ENCODE measurements around the gene PDGFRA.

DNA sequence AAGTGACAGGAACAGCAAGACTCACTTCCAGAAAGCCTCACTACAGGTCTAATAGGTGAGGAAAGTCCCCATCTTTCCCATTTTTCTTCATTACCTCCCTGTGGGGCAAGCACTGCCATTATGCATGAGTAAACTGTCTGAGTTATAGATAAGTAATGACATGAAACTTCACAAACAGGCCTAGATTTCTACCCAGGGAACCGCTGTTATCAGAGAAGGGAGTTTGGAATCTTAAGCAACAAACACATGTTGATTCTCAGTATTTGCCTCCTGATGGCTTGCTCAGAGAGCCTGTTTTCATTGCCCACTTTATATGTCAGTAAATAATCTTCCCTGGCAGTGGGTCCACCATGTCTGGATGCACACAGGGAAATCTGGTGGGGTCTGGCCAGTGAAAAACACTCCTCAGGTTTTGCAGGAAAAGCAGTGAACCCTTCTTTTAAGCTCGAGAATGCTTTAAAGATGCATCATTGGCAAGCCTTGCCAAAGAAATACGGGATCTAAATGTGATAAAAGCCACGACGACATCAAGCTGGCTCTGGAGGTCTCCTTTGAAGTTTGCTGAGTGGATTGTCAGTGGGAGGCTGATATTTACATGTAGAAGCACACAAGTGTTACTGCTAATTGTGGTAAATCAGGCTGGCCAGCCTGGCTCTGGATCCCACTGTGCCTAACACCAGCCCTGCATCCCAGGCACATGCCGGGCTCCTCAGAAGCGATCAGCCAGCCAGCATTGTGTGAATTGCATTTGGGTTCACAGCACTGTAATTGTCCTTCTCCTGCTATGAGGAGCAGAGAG lies 25.2 kb downstream of the PDGFRA start:
- TF ChIP-seq, protein P1, sequence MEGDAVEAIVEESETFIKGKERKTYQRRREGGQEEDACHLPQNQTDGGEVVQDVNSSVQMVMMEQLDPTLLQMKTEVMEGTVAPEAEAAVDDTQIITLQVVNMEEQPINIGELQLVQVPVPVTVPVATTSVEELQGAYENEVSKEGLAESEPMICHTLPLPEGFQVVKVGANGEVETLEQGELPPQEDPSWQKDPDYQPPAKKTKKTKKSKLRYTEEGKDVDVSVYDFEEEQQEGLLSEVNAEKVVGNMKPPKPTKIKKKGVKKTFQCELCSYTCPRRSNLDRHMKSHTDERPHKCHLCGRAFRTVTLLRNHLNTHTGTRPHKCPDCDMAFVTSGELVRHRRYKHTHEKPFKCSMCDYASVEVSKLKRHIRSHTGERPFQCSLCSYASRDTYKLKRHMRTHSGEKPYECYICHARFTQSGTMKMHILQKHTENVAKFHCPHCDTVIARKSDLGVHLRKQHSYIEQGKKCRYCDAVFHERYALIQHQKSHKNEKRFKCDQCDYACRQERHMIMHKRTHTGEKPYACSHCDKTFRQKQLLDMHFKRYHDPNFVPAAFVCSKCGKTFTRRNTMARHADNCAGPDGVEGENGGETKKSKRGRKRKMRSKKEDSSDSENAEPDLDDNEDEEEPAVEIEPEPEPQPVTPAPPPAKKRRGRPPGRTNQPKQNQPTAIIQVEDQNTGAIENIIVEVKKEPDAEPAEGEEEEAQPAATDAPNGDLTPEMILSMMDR (IDR thresholded peaks at IDR 0.05; ENCODE audit: poor library complexity, severe bottlenecking), result no peak
- TF ChIP-seq, protein P2, sequence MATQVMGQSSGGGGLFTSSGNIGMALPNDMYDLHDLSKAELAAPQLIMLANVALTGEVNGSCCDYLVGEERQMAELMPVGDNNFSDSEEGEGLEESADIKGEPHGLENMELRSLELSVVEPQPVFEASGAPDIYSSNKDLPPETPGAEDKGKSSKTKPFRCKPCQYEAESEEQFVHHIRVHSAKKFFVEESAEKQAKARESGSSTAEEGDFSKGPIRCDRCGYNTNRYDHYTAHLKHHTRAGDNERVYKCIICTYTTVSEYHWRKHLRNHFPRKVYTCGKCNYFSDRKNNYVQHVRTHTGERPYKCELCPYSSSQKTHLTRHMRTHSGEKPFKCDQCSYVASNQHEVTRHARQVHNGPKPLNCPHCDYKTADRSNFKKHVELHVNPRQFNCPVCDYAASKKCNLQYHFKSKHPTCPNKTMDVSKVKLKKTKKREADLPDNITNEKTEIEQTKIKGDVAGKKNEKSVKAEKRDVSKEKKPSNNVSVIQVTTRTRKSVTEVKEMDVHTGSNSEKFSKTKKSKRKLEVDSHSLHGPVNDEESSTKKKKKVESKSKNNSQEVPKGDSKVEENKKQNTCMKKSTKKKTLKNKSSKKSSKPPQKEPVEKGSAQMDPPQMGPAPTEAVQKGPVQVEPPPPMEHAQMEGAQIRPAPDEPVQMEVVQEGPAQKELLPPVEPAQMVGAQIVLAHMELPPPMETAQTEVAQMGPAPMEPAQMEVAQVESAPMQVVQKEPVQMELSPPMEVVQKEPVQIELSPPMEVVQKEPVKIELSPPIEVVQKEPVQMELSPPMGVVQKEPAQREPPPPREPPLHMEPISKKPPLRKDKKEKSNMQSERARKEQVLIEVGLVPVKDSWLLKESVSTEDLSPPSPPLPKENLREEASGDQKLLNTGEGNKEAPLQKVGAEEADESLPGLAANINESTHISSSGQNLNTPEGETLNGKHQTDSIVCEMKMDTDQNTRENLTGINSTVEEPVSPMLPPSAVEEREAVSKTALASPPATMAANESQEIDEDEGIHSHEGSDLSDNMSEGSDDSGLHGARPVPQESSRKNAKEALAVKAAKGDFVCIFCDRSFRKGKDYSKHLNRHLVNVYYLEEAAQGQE (IDR thresholded peaks at IDR 0.05; ENCODE audit: borderline replicate concordance), result no peak
- TF ChIP-seq TAF1 (IDR thresholded peaks at IDR 0.05; ENCODE audit: low read depth) (no peak), RAD21 (conservative IDR thresholded peaks at IDR 0.05) (no peak), EP300 (conservative IDR thresholded peaks at IDR 0.05; ENCODE audit: poor library complexity, severe bottlenecking) (no peak), EZH2 (IDR thresholded peaks at IDR 0.05; ENCODE audit: borderline replicate concordance, insufficient read depth, low read length, poor library complexity, severe bottlenecking) (no peak), POLR2AphosphoS5 (IDR thresholded peaks at IDR 0.05) (no peak)

Data from neural cell (in vitro differentiated cells).